ENCODE results near the gene PFDN6. TPM values are rescaled to one million over a fixed set of nuclear protein-coding genes. Genes with fewer than 3 reads are reported as not detected.

Gene PFDN6
- total and polyA plus RNA-seq, 2 of the 13 experiments (the other 11 are each of a cell fraction or from before 2014, with no cell fraction given) = 75.5 to 87.0 TPM

GRCh38 chr6:33297406-33297955 lies 8.1 kb downstream of the PFDN6 start (continued):
- TF ChIP-seq, protein P1, sequence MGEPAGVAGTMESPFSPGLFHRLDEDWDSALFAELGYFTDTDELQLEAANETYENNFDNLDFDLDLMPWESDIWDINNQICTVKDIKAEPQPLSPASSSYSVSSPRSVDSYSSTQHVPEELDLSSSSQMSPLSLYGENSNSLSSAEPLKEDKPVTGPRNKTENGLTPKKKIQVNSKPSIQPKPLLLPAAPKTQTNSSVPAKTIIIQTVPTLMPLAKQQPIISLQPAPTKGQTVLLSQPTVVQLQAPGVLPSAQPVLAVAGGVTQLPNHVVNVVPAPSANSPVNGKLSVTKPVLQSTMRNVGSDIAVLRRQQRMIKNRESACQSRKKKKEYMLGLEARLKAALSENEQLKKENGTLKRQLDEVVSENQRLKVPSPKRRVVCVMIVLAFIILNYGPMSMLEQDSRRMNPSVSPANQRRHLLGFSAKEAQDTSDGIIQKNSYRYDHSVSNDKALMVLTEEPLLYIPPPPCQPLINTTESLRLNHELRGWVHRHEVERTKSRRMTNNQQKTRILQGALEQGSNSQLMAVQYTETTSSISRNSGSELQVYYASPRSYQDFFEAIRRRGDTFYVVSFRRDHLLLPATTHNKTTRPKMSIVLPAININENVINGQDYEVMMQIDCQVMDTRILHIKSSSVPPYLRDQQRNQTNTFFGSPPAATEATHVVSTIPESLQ (CRISPR knock-in tag; conservative IDR thresholded peaks at IDR 0.05) = no peak
- TF ChIP-seq ONECUT2 (CRISPR knock-in tag; IDR thresholded peaks at IDR 0.05) (no peak), SOX5 (CRISPR knock-in tag; IDR thresholded peaks at IDR 0.05; ENCODE audit: borderline replicate concordance) (no peak), PRPF4 (IDR thresholded peaks at IDR 0.05; ENCODE audit: low read depth, low read length, poor library complexity, severe bottlenecking) (no peak), CHD2 (IDR thresholded peaks at IDR 0.05; ENCODE audit: low read depth, low read length) (no peak), EZH2 (conservative IDR thresholded peaks at IDR 0.05; ENCODE audit: low read depth, low read length) (no peak), GZF1 (CRISPR knock-in tag; IDR thresholded peaks at IDR 0.05) (no peak), ZNF253 (CRISPR knock-in tag; IDR thresholded peaks at IDR 0.05; ENCODE audit: borderline replicate concordance) (no peak), ZNF605 (CRISPR knock-in tag; IDR thresholded peaks at IDR 0.05) (no peak), ZSCAN25 (CRISPR knock-in tag; IDR thresholded peaks at IDR 0.05) (no peak), ZNF317 (CRISPR knock-in tag; IDR thresholded peaks at IDR 0.05) (no peak), ZSCAN12 (CRISPR knock-in tag; IDR thresholded peaks at IDR 0.05) (no peak), ZNF333 (CRISPR knock-in tag; IDR thresholded peaks at IDR 0.05; ENCODE audit: borderline replicate concordance) (no peak), JUND (CRISPR knock-in tag; IDR thresholded peaks at IDR 0.05) (no peak), ZBTB21 (CRISPR knock-in tag; IDR thresholded peaks at IDR 0.05) (no peak), ZNF225 (CRISPR knock-in tag; IDR thresholded peaks at IDR 0.05) (no peak; the same call in 1 of the 2 replicates), ASH2L (IDR thresholded peaks at IDR 0.05; ENCODE audit: insufficient read length, low read depth, low read length) (peak; percentile 26), RFXANK (CRISPR knock-in tag; IDR thresholded peaks at IDR 0.05) (no peak)
- TF ChIP-seq, protein P2, sequence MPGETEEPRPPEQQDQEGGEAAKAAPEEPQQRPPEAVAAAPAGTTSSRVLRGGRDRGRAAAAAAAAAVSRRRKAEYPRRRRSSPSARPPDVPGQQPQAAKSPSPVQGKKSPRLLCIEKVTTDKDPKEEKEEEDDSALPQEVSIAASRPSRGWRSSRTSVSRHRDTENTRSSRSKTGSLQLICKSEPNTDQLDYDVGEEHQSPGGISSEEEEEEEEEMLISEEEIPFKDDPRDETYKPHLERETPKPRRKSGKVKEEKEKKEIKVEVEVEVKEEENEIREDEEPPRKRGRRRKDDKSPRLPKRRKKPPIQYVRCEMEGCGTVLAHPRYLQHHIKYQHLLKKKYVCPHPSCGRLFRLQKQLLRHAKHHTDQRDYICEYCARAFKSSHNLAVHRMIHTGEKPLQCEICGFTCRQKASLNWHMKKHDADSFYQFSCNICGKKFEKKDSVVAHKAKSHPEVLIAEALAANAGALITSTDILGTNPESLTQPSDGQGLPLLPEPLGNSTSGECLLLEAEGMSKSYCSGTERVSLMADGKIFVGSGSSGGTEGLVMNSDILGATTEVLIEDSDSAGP (CRISPR knock-in tag; IDR thresholded peaks at IDR 0.05; ENCODE audit: borderline replicate concordance) = no peak
- TF ChIP-seq, protein P3, sequence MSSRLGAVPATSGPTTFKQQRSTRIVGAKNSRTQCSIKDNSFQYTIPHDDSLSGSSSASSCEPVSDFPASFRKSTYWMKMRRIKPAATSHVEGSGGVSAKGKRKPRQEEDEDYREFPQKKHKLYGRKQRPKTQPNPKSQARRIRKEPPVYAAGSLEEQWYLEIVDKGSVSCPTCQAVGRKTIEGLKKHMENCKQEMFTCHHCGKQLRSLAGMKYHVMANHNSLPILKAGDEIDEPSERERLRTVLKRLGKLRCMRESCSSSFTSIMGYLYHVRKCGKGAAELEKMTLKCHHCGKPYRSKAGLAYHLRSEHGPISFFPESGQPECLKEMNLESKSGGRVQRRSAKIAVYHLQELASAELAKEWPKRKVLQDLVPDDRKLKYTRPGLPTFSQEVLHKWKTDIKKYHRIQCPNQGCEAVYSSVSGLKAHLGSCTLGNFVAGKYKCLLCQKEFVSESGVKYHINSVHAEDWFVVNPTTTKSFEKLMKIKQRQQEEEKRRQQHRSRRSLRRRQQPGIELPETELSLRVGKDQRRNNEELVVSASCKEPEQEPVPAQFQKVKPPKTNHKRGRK (CRISPR knock-in tag; IDR thresholded peaks at IDR 0.05) = no peak
- TF ChIP-seq, protein P4, sequence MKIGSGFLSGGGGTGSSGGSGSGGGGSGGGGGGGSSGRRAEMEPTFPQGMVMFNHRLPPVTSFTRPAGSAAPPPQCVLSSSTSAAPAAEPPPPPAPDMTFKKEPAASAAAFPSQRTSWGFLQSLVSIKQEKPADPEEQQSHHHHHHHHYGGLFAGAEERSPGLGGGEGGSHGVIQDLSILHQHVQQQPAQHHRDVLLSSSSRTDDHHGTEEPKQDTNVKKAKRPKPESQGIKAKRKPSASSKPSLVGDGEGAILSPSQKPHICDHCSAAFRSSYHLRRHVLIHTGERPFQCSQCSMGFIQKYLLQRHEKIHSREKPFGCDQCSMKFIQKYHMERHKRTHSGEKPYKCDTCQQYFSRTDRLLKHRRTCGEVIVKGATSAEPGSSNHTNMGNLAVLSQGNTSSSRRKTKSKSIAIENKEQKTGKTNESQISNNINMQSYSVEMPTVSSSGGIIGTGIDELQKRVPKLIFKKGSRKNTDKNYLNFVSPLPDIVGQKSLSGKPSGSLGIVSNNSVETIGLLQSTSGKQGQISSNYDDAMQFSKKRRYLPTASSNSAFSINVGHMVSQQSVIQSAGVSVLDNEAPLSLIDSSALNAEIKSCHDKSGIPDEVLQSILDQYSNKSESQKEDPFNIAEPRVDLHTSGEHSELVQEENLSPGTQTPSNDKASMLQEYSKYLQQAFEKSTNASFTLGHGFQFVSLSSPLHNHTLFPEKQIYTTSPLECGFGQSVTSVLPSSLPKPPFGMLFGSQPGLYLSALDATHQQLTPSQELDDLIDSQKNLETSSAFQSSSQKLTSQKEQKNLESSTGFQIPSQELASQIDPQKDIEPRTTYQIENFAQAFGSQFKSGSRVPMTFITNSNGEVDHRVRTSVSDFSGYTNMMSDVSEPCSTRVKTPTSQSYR (CRISPR knock-in tag; IDR thresholded peaks at IDR 0.05; ENCODE audit: borderline replicate concordance) = peak; percentile 57; the same call in 1 of the 2 replicates
- TF ChIP-seq, protein P5, sequence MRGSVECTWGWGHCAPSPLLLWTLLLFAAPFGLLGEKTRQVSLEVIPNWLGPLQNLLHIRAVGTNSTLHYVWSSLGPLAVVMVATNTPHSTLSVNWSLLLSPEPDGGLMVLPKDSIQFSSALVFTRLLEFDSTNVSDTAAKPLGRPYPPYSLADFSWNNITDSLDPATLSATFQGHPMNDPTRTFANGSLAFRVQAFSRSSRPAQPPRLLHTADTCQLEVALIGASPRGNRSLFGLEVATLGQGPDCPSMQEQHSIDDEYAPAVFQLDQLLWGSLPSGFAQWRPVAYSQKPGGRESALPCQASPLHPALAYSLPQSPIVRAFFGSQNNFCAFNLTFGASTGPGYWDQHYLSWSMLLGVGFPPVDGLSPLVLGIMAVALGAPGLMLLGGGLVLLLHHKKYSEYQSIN (CRISPR knock-in tag; IDR thresholded peaks at IDR 0.05; ENCODE audit: borderline replicate concordance) = no peak
